PC-3 (cell line): ENCODE measurements around the gene OBP2A. TPM values are rescaled to one million over a fixed set of nuclear protein-coding genes. Genes with fewer than 3 reads are reported as not detected.

Experiments
- ATAC-seq: fragments of 200-7000 bp; cut with Tn5 transposase; 2 replicates; pipeline ENCODE4 v1.9.1; 2020; ENCODE audit warnings: mild to moderate bottlenecking, moderate library complexity
- BruUV-seq: library from RNA; stranded (reverse); fragments of 400-500 nt; replicated peaks from 2 replicates; lab custom pipeline; 2021; lab: Mats Ljungman, UMichigan
- CTCF ChIA-PET: fragments of 300-600 bp; sonication (Branson Sonifier 250); formaldehyde crosslinking; loops from one replicate; lab custom pipeline; 2022; ENCODE audit warnings: antibody characterized with exemption; lab: Charles Lee
- POLR2A ChIA-PET: fragments of 300-600 bp; sonication (Branson Sonifier 250); formaldehyde crosslinking; loops from one replicate; lab custom pipeline; 2022; ENCODE audit warnings: antibody characterized with exemption; ENCODE audit not compliant: unreplicated experiment; lab: Charles Lee
- DNase-seq: peaks from one replicate; pipeline ENCODE4 v3.0.0-alpha.2; 2015
- H2AFZ ChIP-seq: fragments of 300-600 bp; sonication (generic); 2 replicates; pipeline ENCODE4 v1.6.0; 2016; ENCODE audit warnings: antibody characterized with exemption, low read length
- H3F3A ChIP-seq: fragments of 300-600 bp; sonication (generic); one replicate; pipeline ENCODE4 v1.6.0; 2017; ENCODE audit warnings: antibody characterized with exemption, low read length, control low read depth, mild to moderate bottlenecking; ENCODE audit not compliant: unreplicated experiment
- H3K27ac ChIP-seq: fragments of 300-600 bp; sonication (generic); 2 replicates; pipeline ENCODE4 v1.5.1; 2016; ENCODE audit warnings: mild to moderate bottlenecking, low read length
- H3K27me3 ChIP-seq: fragments of 300-600 bp; sonication (generic); 2 replicates; pipeline ENCODE4 v1.6.1; 2016; ENCODE audit warnings: low read length, mixed read lengths
- H3K36me3 ChIP-seq: fragments of 300-600 bp; sonication (generic); 2 replicates; pipeline ENCODE4 v1.6.1; 2016; ENCODE audit warnings: low read depth, mixed run types, low read length, mixed read lengths
- H3K4me1 ChIP-seq: fragments of 300-600 bp; sonication (generic); 2 replicates; pipeline ENCODE4 v1.5.1; 2016; ENCODE audit warnings: low read length; ENCODE audit not compliant: insufficient read depth
- H3K4me2 ChIP-seq: fragments of 300-600 bp; sonication (generic); 2 replicates; pipeline ENCODE4 v1.6.0; 2016; ENCODE audit warnings: low read length
- H3K4me3 ChIP-seq: fragments of 300-600 bp; sonication (generic); 2 replicates; pipeline ENCODE4 v1.5.1; 2016; ENCODE audit warnings: mild to moderate bottlenecking, low read length, mixed read lengths
- H3K79me2 ChIP-seq: fragments of 300-600 bp; sonication (generic); 2 replicates; pipeline ENCODE4 v1.6.1; 2017; ENCODE audit warnings: low read length, mixed read lengths
- H3K9ac ChIP-seq: fragments of 300-600 bp; sonication (generic); 2 replicates; pipeline ENCODE4 v1.6.0; 2016; ENCODE audit warnings: mild to moderate bottlenecking, low read length
- H3K9me2 ChIP-seq: fragments of 300-600 bp; sonication (generic); replicated peaks from 2 replicates; pipeline ENCODE4 v1.6.1; 2016; ENCODE audit warnings: mixed run types, low read length, mixed read lengths
- H3K9me3 ChIP-seq: fragments of 300-600 bp; sonication (generic); 2 replicates; pipeline ENCODE4 v1.6.1; 2016; ENCODE audit warnings: low read length, mixed read lengths
- H4K20me1 ChIP-seq: fragments of 300-600 bp; sonication (generic); 2 replicates; pipeline ENCODE4 v1.6.1; 2016; ENCODE audit warnings: low read length, mixed read lengths
- EZH2 ChIP-seq: fragments of 300-600 bp; sonication (generic); IDR thresholded peaks from one replicate; pipeline ENCODE4 v1.6.1; 2017; ENCODE audit warnings: antibody characterized with exemption, mild to moderate bottlenecking, low read length; ENCODE audit not compliant: unreplicated experiment
- EZH2phosphoT487 ChIP-seq: fragments of 300-600 bp; sonication (generic); IDR thresholded peaks from 2 replicates; pipeline ENCODE4 v1.6.1; 2018; ENCODE audit warnings: mild to moderate bottlenecking, antibody characterized with exemption, low read length, borderline replicate concordance
- intact Hi-C: fragments of 100-400 bp; cut with micrococcal nuclease; formaldehyde crosslinking; loops from 2 replicates; pipeline ENCODE4 v1.9.0; 2023
- total RNA-seq: library from RNA; depleted of rRNA; stranded (reverse); fragments of >200 nt; gene quantifications from 2 replicates; pipeline ENCODE4 v1.2.3, GENCODE V29; 2014
- TF ChIP-seq, protein P1 (sequence below): fragments of 300-600 bp; sonication (generic); conservative IDR thresholded peaks from 2 replicates; pipeline ENCODE4 v1.5.1; 2017; ENCODE audit warnings: antibody characterized with exemption, low read depth, mild to moderate bottlenecking, low read length

The OBP2A gene
- total RNA-seq, 1 experiment from 2014 or later, result not detected

DNA sequence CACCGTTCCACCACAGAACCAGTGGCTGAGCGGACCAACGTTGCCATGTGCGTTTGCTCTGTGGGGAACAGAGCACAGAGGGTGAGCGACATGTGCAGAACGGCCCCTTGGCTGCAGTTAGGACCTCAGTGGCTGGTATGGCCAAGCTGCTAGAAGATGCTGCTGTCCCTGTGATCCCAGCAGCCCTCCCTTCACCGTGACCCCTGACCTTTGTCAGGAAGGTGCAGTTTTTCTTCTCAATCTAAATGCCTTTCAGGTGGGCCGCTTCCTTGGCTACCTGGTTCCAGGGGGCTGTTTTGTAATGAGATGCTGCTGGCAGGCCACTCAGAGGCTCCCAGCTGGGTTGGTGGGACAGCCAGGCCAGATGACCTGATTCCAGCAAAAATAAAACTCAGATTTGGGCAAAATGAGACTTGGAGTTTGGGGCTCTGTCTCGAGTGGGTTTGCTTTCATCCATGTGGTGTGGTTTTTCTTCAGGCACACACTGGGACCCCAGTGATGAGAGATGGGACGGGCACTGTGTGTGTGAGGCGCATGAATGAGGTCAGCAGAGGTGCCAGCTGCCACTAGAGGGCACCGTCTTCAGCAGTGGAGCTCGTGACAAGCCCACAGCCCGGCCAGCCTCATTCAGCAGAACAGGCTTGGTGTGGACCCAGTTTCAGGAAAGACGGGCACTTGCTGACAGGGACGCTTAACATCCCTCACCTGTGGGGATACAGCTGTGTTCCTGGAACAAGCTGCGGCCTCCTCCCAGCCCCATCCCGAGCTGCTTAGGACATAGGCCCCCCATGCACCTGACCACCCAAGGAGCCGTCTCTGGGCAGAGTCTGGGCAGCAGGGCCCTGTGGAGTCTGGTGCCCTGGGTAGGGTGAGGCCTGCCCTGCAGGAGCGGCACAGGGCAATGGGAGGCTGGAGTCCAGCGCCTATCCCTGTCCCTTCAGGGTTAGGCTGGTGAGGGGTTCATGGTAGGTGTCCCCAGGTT is 41.4 kb upstream of the OBP2A start:
- POLR2A ChIA-PET, result no interaction called here
- TF ChIP-seq, protein P1, sequence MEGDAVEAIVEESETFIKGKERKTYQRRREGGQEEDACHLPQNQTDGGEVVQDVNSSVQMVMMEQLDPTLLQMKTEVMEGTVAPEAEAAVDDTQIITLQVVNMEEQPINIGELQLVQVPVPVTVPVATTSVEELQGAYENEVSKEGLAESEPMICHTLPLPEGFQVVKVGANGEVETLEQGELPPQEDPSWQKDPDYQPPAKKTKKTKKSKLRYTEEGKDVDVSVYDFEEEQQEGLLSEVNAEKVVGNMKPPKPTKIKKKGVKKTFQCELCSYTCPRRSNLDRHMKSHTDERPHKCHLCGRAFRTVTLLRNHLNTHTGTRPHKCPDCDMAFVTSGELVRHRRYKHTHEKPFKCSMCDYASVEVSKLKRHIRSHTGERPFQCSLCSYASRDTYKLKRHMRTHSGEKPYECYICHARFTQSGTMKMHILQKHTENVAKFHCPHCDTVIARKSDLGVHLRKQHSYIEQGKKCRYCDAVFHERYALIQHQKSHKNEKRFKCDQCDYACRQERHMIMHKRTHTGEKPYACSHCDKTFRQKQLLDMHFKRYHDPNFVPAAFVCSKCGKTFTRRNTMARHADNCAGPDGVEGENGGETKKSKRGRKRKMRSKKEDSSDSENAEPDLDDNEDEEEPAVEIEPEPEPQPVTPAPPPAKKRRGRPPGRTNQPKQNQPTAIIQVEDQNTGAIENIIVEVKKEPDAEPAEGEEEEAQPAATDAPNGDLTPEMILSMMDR, result peak; percentile 70
- TF ChIP-seq EZH2, result no peak
- TF ChIP-seq EZH2phosphoT487, result no peak

DNA sequence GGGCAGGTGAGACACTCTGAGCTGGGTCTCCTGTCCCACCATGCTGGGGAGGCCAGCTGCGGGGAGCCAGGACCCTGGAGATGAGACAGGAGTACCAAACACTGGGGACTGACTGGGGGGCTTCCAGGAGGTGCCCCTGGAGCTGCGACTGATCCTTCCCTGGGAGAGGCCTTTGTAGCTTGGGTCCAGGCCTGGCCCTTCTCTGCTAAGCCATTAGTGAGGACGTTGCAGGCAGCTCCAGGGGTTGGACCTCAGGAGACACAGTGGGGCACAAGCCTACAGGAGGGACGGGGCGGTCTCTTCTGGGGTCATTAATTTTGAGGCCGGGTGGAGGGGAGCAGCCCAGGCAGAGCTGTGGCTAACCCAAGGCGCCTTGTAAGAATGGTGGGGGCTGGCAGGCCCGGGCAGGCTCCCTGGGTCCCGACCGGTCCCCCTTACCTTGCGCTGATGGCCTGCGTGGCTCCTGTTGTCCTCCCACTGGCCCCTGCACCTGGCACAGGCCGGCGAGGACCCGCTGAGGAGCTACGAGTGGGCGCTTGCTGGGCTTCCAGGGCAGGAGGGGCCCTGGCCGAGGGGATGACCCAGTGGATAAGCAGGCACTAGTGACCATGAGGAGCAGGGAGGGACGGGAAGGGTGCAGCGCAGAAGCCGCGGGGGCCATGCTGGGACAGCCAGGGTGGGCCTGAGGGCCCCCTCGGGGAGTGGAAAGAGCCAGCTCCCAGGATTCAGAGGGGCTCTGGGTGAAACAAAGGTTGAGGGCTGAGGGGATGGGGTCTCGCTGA is 40.3 kb upstream of the OBP2A start:
- intact Hi-C loops, result no loop called here
- ChIA-PET CTCF (interaction anchor here (0.6 kb wide), 1 partner anchor 39 kb away, joined by 7 read pairs; no protein-coding TSS in a partner anchor), POLR2A (no interaction called here)

More for the DNA sequence above, 41.4 kb upstream of the OBP2A start:
- peaks cover 22% of the 10 kb centered on the region for H3K79me2 ChIP-seq
- DNase-seq, result peak; percentile 42
- H3K36me3 ChIP-seq, result peaks cover 6% of the 10 kb centered on the region; the same call in 1 of the 2 replicates
- no TSS peak for BruUV-seq
- H3K9me3 ChIP-seq, result no peaks in the 10 kb centered on the region
- no peak overlapping the region for H3K9ac ChIP-seq
- H2AFZ ChIP-seq, result no peak overlapping the region
- no peak overlapping the region for H3K27ac ChIP-seq
- H3K9me2 ChIP-seq, result no peaks in the 10 kb centered on the region
- H3K4me2 ChIP-seq, result no peak overlapping the region
- peak; percentile 15; the same call in 1 of the 2 replicates for ATAC-seq
- CTCF ChIA-PET, result interaction anchor here (0.6 kb wide), 1 partner anchor 40 kb away, joined by 7 read pairs; no protein-coding TSS in a partner anchor
- no peaks in the 10 kb centered on the region for H4K20me1 ChIP-seq
- no peak overlapping the region for H3K4me3 ChIP-seq
- no peaks in the 10 kb centered on the region for H3F3A ChIP-seq
- intact Hi-C loops, result no loop called here
- no peaks in the 10 kb centered on the region for H3K27me3 ChIP-seq
- peaks cover 7% of the 10 kb centered on the region for H3K4me1 ChIP-seq

More for the DNA sequence above, 40.3 kb upstream of the OBP2A start:
- H3K27me3 ChIP-seq, result no peaks in the 10 kb centered on the region
- peaks cover 22% of the 10 kb centered on the region for H3K79me2 ChIP-seq
- H4K20me1 ChIP-seq, result no peaks in the 10 kb centered on the region
- H3K9me2 ChIP-seq, result no peaks in the 10 kb centered on the region
- no peaks in the 10 kb centered on the region for H3F3A ChIP-seq
- no peaks in the 10 kb centered on the region for H3K9me3 ChIP-seq
- BruUV-seq, result no TSS peak
- no peak overlapping the region for H2AFZ ChIP-seq
- no peak overlapping the region for H3K4me3 ChIP-seq
- peaks cover 7% of the 10 kb centered on the region for H3K4me1 ChIP-seq
- no peak overlapping the region for H3K9ac ChIP-seq
- H3K4me2 ChIP-seq, result no peak overlapping the region
- no peak for DNase-seq
- peaks cover 6% of the 10 kb centered on the region; the same call in 1 of the 2 replicates for H3K36me3 ChIP-seq
- H3K27ac ChIP-seq, result no peak overlapping the region
- no peak for TF ChIP-seq EZH2
- no peak for TF ChIP-seq EZH2phosphoT487
- TF ChIP-seq, protein P1, result no peak
- ATAC-seq, result no peak
